Epithelial cell of alveolus of lung (primary cell): ENCODE results near the gene ERFE. TPM values are rescaled to one million over a fixed set of nuclear protein-coding genes. Genes with fewer than 3 reads are reported as not detected.

Experiments used
- total RNA-seq: library from RNA; depleted of rRNA; stranded (reverse); fragments of >200 nt; gene quantifications from 2 replicates; pipeline ENCODE4 v1.2.1, GENCODE V29; 2015

Gene ERFE
- 2.4 and 9.1 TPM in 2 replicates for total RNA-seq

GRCh38 chr2:238158509-238159070 lies at the start of gene ERFE:
Gene ERFE (plus strand): TSS chr2:238158970. CDS start chr2:238159008, 38 bp downstream.

GRCh38 chr2:238138331-238139195 lies 20.2 kb upstream of the ERFE start, which contains the start of gene KLHL30:
Gene KLHL30 (plus strand): TSS chr2:238138668. CDS start chr2:238140755, 2,087 bp downstream.

GRCh38 chr2:238203094-238203972 lies 44.6 kb downstream of the ERFE start, which contains the start of gene ILKAP:
Gene ILKAP (minus strand): TSS chr2:238203695. CDS start chr2:238203553, 142 bp downstream.

Other genes with a start within 250 kb of the ERFE start
- gene UBE2F, start 192.0 kb upstream of the ERFE start, total RNA-seq, result 41.0 and 74.6 TPM in 2 replicates
- 9.7 and 20.0 TPM in 2 replicates for gene SCLY, start 98.0 kb upstream of the ERFE start, total RNA-seq
- 0.39 and 2.9 TPM in 2 replicates for gene ESPNL, start 58.6 kb upstream of the ERFE start, total RNA-seq
- gene KLHL30, start 20.3 kb upstream of the ERFE start, total RNA-seq, result 0.32 TPM in 1 of 2 replicates, not detected in the other
- 10.2 and 12.2 TPM in 2 replicates for gene ILKAP, start 44.7 kb downstream of the ERFE start, total RNA-seq
- gene HES6, start 81.1 kb downstream of the ERFE start, total RNA-seq, result 2.2 and 4.1 TPM in 2 replicates
- 1.6 and 1.8 TPM in 2 replicates for gene PER2, start 129.6 kb downstream of the ERFE start, total RNA-seq
- 4.7 and 11.4 TPM in 2 replicates for gene TRAF3IP1, start 161.5 kb downstream of the ERFE start, total RNA-seq